Right lobe of liver (tissue), 6 donors: ENCODE data around the gene INSR. TPM values are rescaled to one million over a fixed set of nuclear protein-coding genes. Genes with fewer than 3 reads are reported as not detected.

Experiments
- ATAC-seq, 4 donors: fragments of 200-7000 bp; cut with Tn5 transposase; one replicate each; pipeline ENCODE4 v1.9.1; 2020; ENCODE audit warnings: mild to moderate bottlenecking in 4 of 4, moderate library complexity in 4 of 4
- DNase-seq, 3 donors: peaks; one replicate each; pipeline ENCODE4 v3.0.0-alpha.2; 2020
- H3K27ac ChIP-seq, 3 donors: fragments of 200-600 bp; one replicate each; pipeline ENCODE4 v1.8.0; 2022
- H3K27me3 ChIP-seq, 2 donors: fragments of 200-600 bp; one replicate each; pipeline ENCODE4 v1.8.0; 2022
- H3K36me3 ChIP-seq, 4 donors: fragments of 200-600 bp; sonication (generic) in 1 of 4; one replicate each; pipeline versions ENCODE4 v1.5.1 to v1.8.0; 2017 to 2022; ENCODE audit warnings: control low read depth in 1 of 4
- H3K4me1 ChIP-seq, 4 donors: fragments of 200-600 bp; sonication (generic) in 1 of 4; one replicate each; pipeline versions ENCODE4 v1.5.1 to v1.8.0; 2017 to 2022; ENCODE audit warnings: control low read depth in 1 of 4
- H3K4me3 ChIP-seq, 3 donors: fragments of 200-600 bp; one replicate each; pipeline ENCODE4 v1.8.0; 2022
- H3K9me3 ChIP-seq, 4 donors: fragments of 200-600 bp; sonication (generic) in 1 of 4; one replicate each; pipeline versions ENCODE4 v1.5.1 to v1.8.0; 2017 to 2022; ENCODE audit warnings: control low read depth in 1 of 4
- CTCF ChIP-seq, 4 donors: fragments of 200-600 bp in 3 of 4; fragments of 450-650 bp in 1 of 4; IDR thresholded peaks; one replicate each; pipeline versions ENCODE4 v1.5.1 to v1.8.0; 2016 to 2022; ENCODE audit warnings: antibody characterized with exemption in 4 of 4, mild to moderate bottlenecking in 2 of 4
- POLR2A ChIP-seq: fragments of 450-650 bp; IDR thresholded peaks from one replicate; pipeline ENCODE4 v1.6.1; 2017; ENCODE audit warnings: antibody characterized with exemption, mild to moderate bottlenecking
- WGBS: methylation state at CpG from one replicate; pipeline ENCODE4 v1.1.6; 2018; ENCODE audit warnings: low coverage, low lambda C conversion rate; ENCODE audit not compliant: insufficient coverage; ENCODE audit errors: missing lambda C conversion rate; 5-methylcytosine and 5-hydroxymethylcytosine counted together
- intact Hi-C, 2 donors: fragments of 100-400 bp; cut with DNase I; formaldehyde crosslinking; loops; one replicate each; pipeline versions ENCODE4 v1.11.2 to v1.14.1; 2022
- total RNA-seq, 6 experiments: library from RNA; depleted of rRNA in 2 of 6; stranded (reverse); fragments of >200 nt in 2 of 6; fragmentation: NEBNext Ultra II Directional in 3 of 6; extraction: Animal tissue kit (Norgen Biotek cat#: 25700) in 3 of 6; gene quantifications; one replicate each; pipeline versions ENCODE4 v1.1.0 to v1.2.4, GENCODE V29; 2016 to 2023
- donor health status: DM: no; HTN: yes; CAD: no.
- donor health status: DM: no; HTN: no; CAD: no.
- donor health status: DM: no; HTN: no; CAD: no.
- donor health status: DM: no; HTN: yes; CAD: no.
- donor health status: DM: no; HTN: yes; CAD: no.

The INSR gene
- total RNA-seq, 6 experiments from 2014 or later = 82.7 to 121 (median 106) TPM

- no peak for DNase-seq
- Histone ChIP-seq H3K27me3 (no peaks in the 10 kb centered on the region), H3K9me3 (peaks cover 0 to 6% (median 0%) of the 10 kb centered on the region in 4 donors), H3K36me3 (peaks cover 6 to 87% (median 53%) of the 10 kb centered on the region in 4 donors), H3K27ac (no peak overlapping the region), H3K4me1 (no peaks in the 10 kb centered on the region), H3K4me3 (no peak overlapping the region)
- 90% methylated on average over 2 of the region's 16 CpGs for WGBS
- TF ChIP-seq CTCF (IDR thresholded peaks at IDR 0.05) (no peak), POLR2A (no peak)
- intact Hi-C loops = no loop called here
- ATAC-seq = peak in 1 of 4 donors; percentile 27
These were observed 171.5 kb downstream of the INSR start for GRCh38 chr19:7122701-7123100.

- Histone ChIP-seq H3K27me3 (no peaks in the 10 kb centered on the region), H3K36me3 (peaks cover under 1 to 83% (median 42%) of the 10 kb centered on the region in 4 donors), H3K9me3 (no peaks in the 10 kb centered on the region), H3K4me3 (no peak overlapping the region), H3K4me1 (no peaks in the 10 kb centered on the region), H3K27ac (no peak overlapping the region)
- ATAC-seq = no peak
- intact Hi-C loops = no loop called here
- 85% methylated on average over 3 of the region's 10 CpGs for WGBS
- DNase-seq = no peak
- no peak for TF ChIP-seq POLR2A
- TF ChIP-seq CTCF (IDR thresholded peaks at IDR 0.05) = no peak
These were observed 173.7 kb downstream of the INSR start for GRCh38 chr19:7120499-7120898.

DNA sequence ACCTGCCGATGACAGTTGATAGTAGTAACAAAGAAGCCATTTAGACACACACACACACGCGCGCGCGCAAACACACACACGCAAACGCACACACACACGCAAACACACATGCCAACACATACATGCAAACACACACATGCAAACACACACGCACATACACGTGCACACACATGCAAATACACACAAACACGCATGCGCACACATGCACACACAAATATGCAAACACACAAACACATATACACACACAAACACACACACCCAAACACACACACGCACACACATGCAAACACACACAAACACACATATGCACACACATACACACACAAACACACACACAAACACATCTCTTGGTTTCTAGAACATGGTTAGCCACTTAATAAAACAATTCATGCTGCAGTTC, 174.6 kb downstream of the INSR start:
- Histone ChIP-seq H3K36me3 (peaks cover 0 to 78% (median 35%) of the 10 kb centered on the region in 4 donors), H3K4me3 (no peak overlapping the region), H3K27me3 (no peaks in the 10 kb centered on the region), H3K9me3 (no peaks in the 10 kb centered on the region), H3K27ac (no peak overlapping the region), H3K4me1 (no peaks in the 10 kb centered on the region)
- intact Hi-C loops = no loop called here
- 93% methylated on average over 14 of the region's 14 CpGs for WGBS
- TF ChIP-seq POLR2A (no peak), CTCF (IDR thresholded peaks at IDR 0.05) (no peak)
- no peak for DNase-seq
- ATAC-seq = no peak

GRCh38 chr19:7117248-7117647, 177.0 kb downstream of the INSR start:
- intact Hi-C loops = no loop called here
- ATAC-seq = no peak
- Histone ChIP-seq H3K4me1 (no peaks in the 10 kb centered on the region), H3K9me3 (no peaks in the 10 kb centered on the region), H3K27ac (no peak overlapping the region), H3K4me3 (no peak overlapping the region), H3K27me3 (no peaks in the 10 kb centered on the region), H3K36me3 (peaks cover 0 to 65% (median 27%) of the 10 kb centered on the region in 4 donors)
- no CpG with 5 or more reads among the region's 11 CpGs for WGBS
- no peak for TF ChIP-seq CTCF (IDR thresholded peaks at IDR 0.05)
- TF ChIP-seq POLR2A = no peak
- no peak for DNase-seq

- DNase-seq = no peak
- 93% methylated on average over 4 of the region's 6 CpGs for WGBS
- no peak overlapping the region for H3K4me3 ChIP-seq
- no peaks in the 10 kb centered on the region for H3K9me3 ChIP-seq
- intact Hi-C loops = no loop called here
- H3K27ac ChIP-seq = no peak overlapping the region
- H3K27me3 ChIP-seq = no peaks in the 10 kb centered on the region
- TF ChIP-seq CTCF (IDR thresholded peaks at IDR 0.05) (no peak), POLR2A (no peak)
- ATAC-seq = no peak
- H3K36me3 ChIP-seq = peaks cover 0 to 50% (median 15%) of the 10 kb centered on the region in 4 donors
- no peaks in the 10 kb centered on the region for H3K4me1 ChIP-seq
These were observed 178.5 kb downstream of the INSR start for GRCh38 chr19:7115721-7116120.
